Stimulated activated CD4-positive, alpha-beta T cell treated with anti-CD3 and anti-CD28 coated beads, Interleukin-4, amount 100 ng/mL, for 4 hours (primary cell): ENCODE measurements around the gene TRIM17.
"Not testable (repeated sequence)": the region's sequence is repeated elsewhere in the genome, so short reads cannot be mapped to it uniquely, and the experiment has no call there.

Source experiments
- DNase-seq, 2 experiments: peaks; one replicate each; pipeline ENCODE4 v3.0.0-alpha.2; 2020

Gene TRIM17

GRCh38 chr1:228446852-228447251 lies 30.2 kb upstream of the TRIM17 start:
- DNase-seq = no peak

- DNase-seq = peak in 1 of 2 experiments; percentile 28
These were observed 29.4 kb upstream of the TRIM17 start for GRCh38 chr1:228445843-228446650.

- DNase-seq = no peak
These were observed 28.8 kb upstream of the TRIM17 start for GRCh38 chr1:228445490-228445842.

GRCh38 chr1:228443395-228443794 lies 26.7 kb upstream of the TRIM17 start:
- no peak for DNase-seq

GRCh38 chr1:228440761-228441500 lies 24.3 kb upstream of the TRIM17 start:
- DNase-seq = no peak

GRCh38 chr1:228438266-228438665 lies 21.6 kb upstream of the TRIM17 start:
- DNase-seq = no peak

- DNase-seq = no peak
These were observed 20.8 kb upstream of the TRIM17 start for GRCh38 chr1:228437424-228437962.

GRCh38 chr1:228434689-228435088 lies 18.0 kb upstream of the TRIM17 start:
- no peak for DNase-seq

- not testable (repeated sequence) for DNase-seq
These were observed 16.8 kb upstream of the TRIM17 start for GRCh38 chr1:228433337-228434053.

GRCh38 chr1:228430243-228430642 lies 13.6 kb upstream of the TRIM17 start:
- DNase-seq = no peak

- DNase-seq = no peak
These were observed 13.0 kb upstream of the TRIM17 start for GRCh38 chr1:228429698-228430097.

- DNase-seq = no peak
These were observed 12.3 kb upstream of the TRIM17 start for GRCh38 chr1:228429007-228429406.

GRCh38 chr1:228428412-228428811 lies 11.8 kb upstream of the TRIM17 start:
- DNase-seq = no peak

- DNase-seq = no peak
These were observed 10.0 kb upstream of the TRIM17 start for GRCh38 chr1:228426518-228427175.

- DNase-seq = no peak
These were observed 8.3 kb upstream of the TRIM17 start for GRCh38 chr1:228424685-228425660.

- no peak for DNase-seq
These were observed 6.9 kb upstream of the TRIM17 start for GRCh38 chr1:228423404-228424053.

- DNase-seq = no peak
These were observed 4.5 kb upstream of the TRIM17 start for GRCh38 chr1:228420968-228421826.

- no peak for DNase-seq
These were observed 982 bp upstream of the TRIM17 start for GRCh38 chr1:228417483-228418203.

- no peak for DNase-seq
These were observed 400 bp upstream of the TRIM17 start for GRCh38 chr1:228417061-228417460.
